ENCODE data around the gene SCAF4.

Gene SCAF4

DNA sequence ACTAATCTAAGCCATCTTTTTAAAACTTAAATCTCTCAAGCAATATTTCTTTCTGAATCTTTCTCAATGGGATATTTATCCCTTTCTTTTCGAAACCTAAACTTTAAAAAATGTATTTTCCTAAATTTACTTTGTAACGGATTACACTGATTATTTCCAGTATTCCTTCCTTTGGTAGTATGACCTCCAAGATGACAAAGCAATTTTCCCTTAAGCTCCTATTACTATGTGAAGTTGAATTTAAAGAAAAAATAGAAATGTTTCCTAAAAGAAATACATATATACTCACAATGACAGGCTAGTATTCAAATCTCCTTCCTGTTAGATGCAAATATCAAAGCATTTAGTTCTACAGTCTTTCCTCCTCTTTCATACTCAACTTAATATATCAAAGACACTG, 15.8 kb downstream of the SCAF4 start:
- in situ Hi-C loops (cut with HindIII; ENCODE audit: low sequenced_read_pairs): no loop called here

GRCh38 chr21:31714741-31715365, 17.1 kb downstream of the SCAF4 start:
- in situ Hi-C loops (cut with HindIII; ENCODE audit: low sequenced_read_pairs): no loop called here

DNA sequence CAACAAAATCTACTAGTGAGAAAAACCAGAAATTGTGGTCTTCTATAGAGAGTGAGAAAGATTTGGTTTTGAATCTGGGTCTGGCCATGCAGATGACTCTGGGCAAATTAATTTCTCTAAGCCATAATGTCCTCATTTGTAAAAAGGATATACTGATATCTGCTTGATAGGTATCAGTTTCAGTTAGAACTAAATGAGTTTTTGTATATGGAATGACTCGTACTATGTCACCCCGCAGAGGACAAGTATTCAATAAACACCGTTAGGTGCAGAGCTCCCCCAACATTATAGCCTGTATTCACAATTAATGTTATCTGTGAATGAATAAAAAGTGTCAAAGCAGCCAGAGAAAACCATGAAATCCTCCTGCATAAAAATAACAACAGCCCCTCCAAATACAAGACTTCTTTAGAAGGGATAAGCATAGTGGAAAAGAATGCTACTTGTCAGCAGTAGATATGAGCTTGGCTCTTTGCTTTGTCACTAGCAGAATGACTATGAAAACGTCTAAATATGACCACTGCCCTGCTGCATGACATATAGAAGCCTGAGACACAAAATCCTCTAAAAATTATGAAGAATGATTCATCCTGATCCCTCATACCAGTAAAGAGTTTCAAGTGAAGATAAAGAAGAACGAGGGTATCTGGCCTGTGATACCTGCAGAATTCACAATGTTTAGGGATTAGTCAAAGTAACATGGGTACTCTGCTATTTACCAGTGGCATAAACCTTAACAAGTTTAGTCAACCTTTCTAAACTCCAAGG, 17.8 kb downstream of the SCAF4 start:
- in situ Hi-C loops (cut with HindIII; ENCODE audit: low sequenced_read_pairs): no loop called here

- in situ Hi-C loops (cut with HindIII; ENCODE audit: low sequenced_read_pairs): no loop called here
Measured at GRCh38 chr21:31713115-31713514, 18.8 kb downstream of the SCAF4 start.

DNA sequence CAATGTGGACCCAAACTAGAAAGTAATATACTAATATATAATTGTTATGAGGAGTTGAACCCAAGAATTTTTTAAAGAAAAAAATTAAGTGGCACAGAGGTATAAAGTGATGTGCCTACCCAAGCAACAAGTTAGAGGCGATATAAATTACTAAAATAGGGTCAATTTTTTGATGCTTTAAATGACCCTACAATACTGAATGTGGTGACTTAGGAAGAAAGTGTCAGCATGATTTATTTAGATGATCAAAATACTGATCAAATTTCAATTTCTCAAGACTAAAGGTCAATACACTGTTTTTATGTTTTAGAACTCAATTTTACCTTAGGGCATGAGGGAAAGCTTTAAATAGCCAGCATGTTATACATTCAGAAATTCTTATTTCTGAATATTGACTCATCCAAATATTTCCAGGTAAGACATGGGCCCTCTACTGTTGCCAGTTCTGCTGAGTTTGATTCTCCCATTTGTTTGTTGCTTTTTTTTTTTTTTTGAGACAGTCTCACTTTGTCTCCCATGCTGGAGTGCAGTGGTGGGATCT, 20.1 kb downstream of the SCAF4 start:
- in situ Hi-C loops (cut with HindIII; ENCODE audit: low sequenced_read_pairs): no loop called here

DNA sequence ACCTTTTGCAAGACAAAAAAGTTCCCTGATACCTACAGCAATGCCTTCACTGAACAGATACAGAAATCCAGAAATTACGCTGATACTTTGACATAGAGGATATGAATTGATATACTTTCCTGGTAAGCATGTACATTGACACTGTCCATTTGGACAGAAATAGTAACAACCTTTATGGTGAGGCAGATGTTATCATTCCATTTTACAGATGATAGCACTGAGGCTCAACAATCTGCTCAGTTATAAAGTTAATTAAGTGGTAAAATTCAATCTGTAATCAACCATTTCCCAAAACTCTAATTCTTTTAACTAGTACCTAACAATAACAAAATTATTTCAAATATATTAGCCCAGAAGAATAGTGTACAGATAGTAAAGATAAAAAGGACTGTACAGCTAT, 20.6 kb downstream of the SCAF4 start:
- in situ Hi-C loops (cut with HindIII; ENCODE audit: low sequenced_read_pairs): no loop called here

DNA sequence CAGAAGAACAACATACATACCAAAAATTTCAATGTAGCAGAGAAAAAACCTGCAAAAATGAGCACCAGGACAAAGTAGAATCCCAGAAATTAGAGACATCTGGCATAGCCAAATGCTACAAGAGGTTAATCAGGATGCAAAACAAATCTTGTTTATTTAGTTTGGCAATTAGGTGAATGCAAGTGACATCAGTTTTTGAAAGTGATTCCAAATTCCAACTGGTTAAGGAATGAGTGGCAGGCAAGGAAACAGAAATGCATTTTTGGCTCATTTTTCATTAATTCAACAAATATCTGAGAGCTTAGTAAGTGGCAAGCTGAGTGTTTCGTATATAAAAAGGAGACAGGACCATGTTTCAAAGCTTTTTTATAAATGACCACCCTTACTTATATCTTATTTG, 21.3 kb downstream of the SCAF4 start:
- in situ Hi-C loops (cut with HindIII; ENCODE audit: low sequenced_read_pairs): no loop called here

DNA sequence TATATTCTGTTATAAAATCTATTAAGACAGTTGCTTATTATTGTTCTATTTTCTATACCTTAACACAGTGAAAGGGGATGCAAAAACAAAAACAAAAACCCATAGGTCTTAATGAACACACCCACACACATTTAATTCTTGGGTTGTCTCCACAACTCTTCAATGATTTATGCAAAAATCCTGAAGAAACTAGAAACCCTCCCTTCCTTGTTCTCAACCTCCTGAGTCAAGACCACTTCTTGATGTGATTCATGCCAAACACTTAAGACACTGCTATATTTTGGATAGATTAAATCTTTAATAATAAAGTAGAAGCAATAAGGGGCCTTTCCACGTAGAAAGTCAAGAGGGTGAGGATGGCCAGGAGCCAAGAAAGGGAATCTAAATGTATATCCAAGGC, 23.4 kb downstream of the SCAF4 start:
- in situ Hi-C loops (cut with HindIII; ENCODE audit: low sequenced_read_pairs): no loop called here

DNA sequence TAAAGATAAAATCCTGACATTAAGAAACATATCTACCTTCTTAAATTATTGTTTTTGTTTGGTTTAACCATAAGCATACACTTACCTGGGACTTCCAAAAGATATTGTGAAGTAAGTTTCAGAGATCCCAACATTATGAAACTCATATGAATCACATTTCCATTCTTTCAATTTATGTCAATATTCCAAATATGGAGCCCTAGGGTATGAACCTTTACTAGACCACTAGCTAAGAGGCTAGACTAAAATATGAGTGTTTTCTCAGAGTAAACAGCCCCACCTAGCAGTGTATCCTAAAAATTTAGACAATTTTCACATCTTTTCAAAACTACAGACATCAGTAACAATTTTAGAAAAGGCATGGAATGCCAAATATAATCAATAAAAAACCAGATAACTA, 24.4 kb downstream of the SCAF4 start:
- in situ Hi-C loops (cut with HindIII; ENCODE audit: low sequenced_read_pairs): no loop called here

DNA sequence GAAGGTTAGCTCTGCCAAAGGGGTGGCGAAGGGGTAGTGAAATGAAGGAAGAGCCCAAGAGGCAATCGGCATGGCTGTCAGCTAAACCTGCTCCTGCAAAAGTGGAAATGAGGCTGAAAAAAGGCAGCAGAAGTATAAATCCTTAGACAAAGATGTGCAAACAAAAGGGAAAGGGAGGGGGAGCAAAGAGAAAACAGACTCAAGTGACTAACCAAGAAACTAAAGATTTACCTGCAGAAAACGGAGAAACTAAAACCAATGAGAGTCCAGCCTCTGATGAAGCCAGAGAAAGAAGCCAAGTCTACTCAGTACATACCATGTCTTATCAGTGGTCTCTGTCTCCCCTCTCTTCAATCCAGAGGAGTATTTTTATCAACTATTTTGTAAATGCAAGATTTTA, 25.4 kb downstream of the SCAF4 start:
- in situ Hi-C loops (cut with HindIII; ENCODE audit: low sequenced_read_pairs): no loop called here

DNA sequence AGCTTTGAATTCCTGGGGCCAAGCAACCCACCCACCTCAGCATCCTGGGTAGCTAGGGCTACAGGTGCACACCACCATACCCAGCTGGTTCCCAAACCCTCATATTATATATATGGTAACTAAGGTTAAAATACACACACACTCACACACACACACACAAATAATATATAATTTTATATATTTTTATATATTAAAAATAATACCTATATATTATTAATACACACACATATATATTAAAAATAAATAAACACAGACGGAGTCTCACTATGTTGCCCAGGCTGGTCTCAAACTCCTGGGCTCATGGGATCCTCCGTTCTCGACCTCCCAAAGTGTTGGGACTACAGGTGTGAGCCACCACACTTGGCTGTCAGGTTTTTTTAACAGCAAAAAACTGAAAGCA, 31.9 kb downstream of the SCAF4 start:
- in situ Hi-C loops (cut with HindIII; ENCODE audit: low sequenced_read_pairs): no loop called here

- in situ Hi-C loops (cut with HindIII; ENCODE audit: low sequenced_read_pairs): no loop called here
Measured at GRCh38 chr21:31698461-31698860, 33.5 kb downstream of the SCAF4 start.

GRCh38 chr21:31696424-31696823, 35.5 kb downstream of the SCAF4 start:
- in situ Hi-C loops (cut with HindIII; ENCODE audit: low sequenced_read_pairs): no loop called here

DNA sequence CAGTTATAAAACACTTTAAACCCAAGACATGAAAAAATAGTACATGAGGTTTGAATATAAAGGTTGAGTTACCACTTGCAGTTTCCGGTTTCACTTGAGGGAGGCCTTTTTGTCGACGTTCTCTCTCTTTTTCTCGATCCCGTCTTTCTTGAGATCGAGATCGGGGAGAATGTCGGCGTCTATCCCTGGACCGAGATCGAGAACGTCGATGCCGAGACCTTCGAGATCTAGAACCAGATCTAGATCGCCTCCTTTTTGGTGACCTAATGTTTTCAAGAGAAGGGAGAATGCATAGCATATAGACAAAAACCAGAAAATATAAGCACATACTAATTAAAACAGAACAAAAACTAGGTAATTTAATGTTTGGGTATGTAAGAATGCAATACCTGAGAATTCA, 38.7 kb downstream of the SCAF4 start:
- in situ Hi-C loops (cut with HindIII; ENCODE audit: low sequenced_read_pairs): no loop called here

DNA sequence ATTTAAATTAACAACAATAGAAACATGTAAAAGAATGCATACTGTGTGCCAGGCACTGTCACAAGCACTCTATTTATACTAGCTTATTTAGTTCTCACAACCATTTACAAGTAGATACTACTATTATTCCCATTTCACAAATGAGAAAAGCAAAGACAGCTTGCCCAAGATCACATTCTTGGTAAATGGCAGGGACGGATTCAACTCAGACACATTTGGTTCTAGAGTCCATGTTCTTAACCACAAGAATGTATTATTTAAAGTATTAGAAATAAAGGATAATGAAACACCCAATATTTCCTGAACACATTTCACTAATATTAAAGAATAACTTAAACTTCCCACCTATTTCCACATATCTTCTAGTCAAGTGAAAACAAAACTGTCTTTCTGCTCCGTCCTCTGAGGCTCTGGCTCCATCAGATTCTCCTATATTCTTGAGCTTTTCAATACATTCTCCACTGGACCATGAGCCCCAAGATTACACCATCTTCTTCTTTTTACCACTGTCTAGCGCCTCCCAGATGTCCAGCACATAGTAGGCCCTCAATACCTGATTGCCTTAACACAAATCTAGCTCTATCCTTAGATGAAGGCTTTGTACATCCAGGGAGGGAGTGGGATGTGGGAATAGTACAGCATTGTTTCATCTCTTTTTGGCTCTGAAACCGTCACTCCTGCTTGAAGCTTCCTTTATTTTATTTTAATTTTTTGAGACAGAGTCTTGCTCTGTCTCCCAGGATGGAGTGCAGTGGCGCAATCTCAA, 43.1 kb downstream of the SCAF4 start:
- in situ Hi-C loops (cut with HindIII; ENCODE audit: low sequenced_read_pairs): no loop called here

DNA sequence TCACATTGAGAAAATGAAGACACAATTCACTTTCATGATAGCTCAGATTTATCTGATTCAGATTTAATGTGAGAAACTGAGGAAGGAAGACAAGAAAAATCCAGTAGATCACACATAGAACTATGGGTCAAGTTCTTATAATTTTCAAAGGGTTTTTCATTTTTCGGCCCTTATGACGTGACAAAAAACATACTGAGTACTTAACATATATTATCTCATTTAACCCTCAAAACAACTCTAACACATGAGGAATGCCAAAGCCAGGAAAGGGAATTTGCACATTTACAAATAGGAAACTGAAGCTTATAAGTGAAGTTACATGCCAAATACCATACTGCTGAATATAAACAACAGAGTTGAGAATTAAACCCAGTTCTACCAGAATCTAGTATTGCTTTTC, 44.8 kb downstream of the SCAF4 start:
- in situ Hi-C loops (cut with HindIII; ENCODE audit: low sequenced_read_pairs): no loop called here

DNA sequence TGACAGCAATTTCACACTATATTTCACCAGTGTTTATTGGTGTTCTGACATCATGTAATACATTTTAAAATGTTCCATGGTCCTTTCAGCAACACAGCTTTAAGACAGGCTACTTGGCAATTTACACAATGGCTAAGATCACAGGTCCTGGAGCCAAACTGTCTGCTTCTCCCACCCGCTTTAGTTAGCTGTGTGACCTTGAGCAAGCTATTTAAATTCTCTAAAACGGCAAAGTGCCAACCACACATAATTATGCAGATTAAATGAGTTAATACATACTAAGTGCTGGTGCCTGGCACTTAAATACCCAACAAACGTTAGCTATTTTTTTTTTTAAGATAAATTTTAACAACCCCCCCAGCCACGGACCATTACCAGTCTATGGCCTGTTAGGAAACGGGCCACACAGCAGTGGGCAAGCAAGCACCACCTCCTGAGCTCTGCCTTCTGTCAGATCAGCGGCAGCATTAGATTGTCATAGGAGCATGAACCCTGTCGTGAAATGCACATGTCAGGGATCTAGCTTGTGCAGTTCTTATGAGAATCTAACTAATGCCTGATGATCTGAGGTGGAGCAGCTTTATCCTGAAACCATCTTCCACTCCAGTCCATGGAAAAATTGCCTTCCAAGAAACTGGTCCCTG, 45.5 kb downstream of the SCAF4 start:
- in situ Hi-C loops (cut with HindIII; ENCODE audit: low sequenced_read_pairs): no loop called here

GRCh38 chr21:31684918-31685317, 47.0 kb downstream of the SCAF4 start:
- in situ Hi-C loops (cut with HindIII; ENCODE audit: low sequenced_read_pairs): no loop called here

- in situ Hi-C loops (cut with HindIII; ENCODE audit: low sequenced_read_pairs): no loop called here
Measured at GRCh38 chr21:31683029-31683428, 48.9 kb downstream of the SCAF4 start.

- in situ Hi-C loops (cut with HindIII; ENCODE audit: low sequenced_read_pairs): no loop called here
Measured at GRCh38 chr21:31682620-31683019, 49.3 kb downstream of the SCAF4 start.

DNA sequence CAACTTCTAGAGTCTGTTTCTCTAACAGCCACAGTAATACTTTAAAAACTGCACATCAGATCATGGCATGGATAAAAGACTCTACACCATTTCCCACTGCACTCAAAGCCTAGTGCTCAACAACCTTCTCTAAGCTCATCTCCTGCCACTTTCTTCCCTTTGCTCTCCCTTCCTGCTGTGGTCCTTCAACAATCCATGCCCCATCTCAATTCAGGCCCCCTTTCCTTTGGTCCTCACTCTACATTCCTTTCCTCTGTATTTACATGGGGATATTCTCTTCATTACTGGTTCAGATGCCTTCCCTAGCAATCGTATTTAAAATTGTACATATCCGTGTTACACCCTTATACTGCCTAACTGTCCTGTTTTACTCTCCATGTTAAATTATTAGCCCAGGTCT, 53.4 kb downstream of the SCAF4 start:
- in situ Hi-C loops (cut with HindIII; ENCODE audit: low sequenced_read_pairs): no loop called here

All from endothelial cell of hepatic sinusoid (primary cell).